RKO (cell line): ENCODE data around the gene ACTL6A.
"Not testable (repeated sequence)": the region's sequence is repeated elsewhere in the genome, so short reads cannot be mapped to it uniquely, and the experiment has no call there.

ENCODE experiments used
- DNase-seq: peaks from one replicate; pipeline ENCODE4 v3.0.0-alpha.2; 2016; ENCODE audit warnings: low spot score

Gene ACTL6A

GRCh38 chr3:179562591-179563270 lies at the start of gene ACTL6A:
Gene ACTL6A, plus strand, starts transcription at chr3:179562926. Its CDS starts 167 bp downstream, at chr3:179563093.
- DNase-seq: peak; percentile 99

GRCh38 chr3:179513862-179514261 lies 48.9 kb upstream of the ACTL6A start:
- DNase-seq: peak; percentile 16

GRCh38 chr3:179516461-179517251 lies 46.1 kb upstream of the ACTL6A start:
- not testable (repeated sequence) for DNase-seq

- no peak for DNase-seq
Measured at GRCh38 chr3:179526482-179526881, 36.2 kb upstream of the ACTL6A start.

GRCh38 chr3:179526989-179527391 lies 35.7 kb upstream of the ACTL6A start:
- peak; percentile 45 for DNase-seq

- peak; percentile 63 for DNase-seq
Measured at GRCh38 chr3:179528772-179529171, 34.0 kb upstream of the ACTL6A start.

- DNase-seq: no peak
Measured at GRCh38 chr3:179531576-179531975, 31.1 kb upstream of the ACTL6A start.

GRCh38 chr3:179533274-179533673 lies 29.5 kb upstream of the ACTL6A start:
- no peak for DNase-seq

GRCh38 chr3:179536256-179536655 lies 26.5 kb upstream of the ACTL6A start:
- DNase-seq: no peak

GRCh38 chr3:179541094-179541493 lies 21.6 kb upstream of the ACTL6A start:
- DNase-seq: no peak

- DNase-seq: no peak
Measured at GRCh38 chr3:179541596-179541995, 21.1 kb upstream of the ACTL6A start.

- no peak for DNase-seq
Measured at GRCh38 chr3:179542375-179542774, 20.4 kb upstream of the ACTL6A start.

GRCh38 chr3:179544981-179545645 lies 17.6 kb upstream of the ACTL6A start:
- DNase-seq: peak; percentile 77

GRCh38 chr3:179546814-179547241 lies 15.9 kb upstream of the ACTL6A start:
- no peak for DNase-seq

- DNase-seq: no peak
Measured at GRCh38 chr3:179551349-179552105, 11.2 kb upstream of the ACTL6A start.

GRCh38 chr3:179558742-179559364 lies 3.9 kb upstream of the ACTL6A start:
- DNase-seq: peak; percentile 80

- no peak for DNase-seq
Measured at GRCh38 chr3:179560791-179561190, 1.9 kb upstream of the ACTL6A start.

- peak; percentile 91 for DNase-seq
Measured at GRCh38 chr3:179563271-179563783, 601 bp downstream of the ACTL6A start.

- DNase-seq: no peak
Measured at GRCh38 chr3:179565496-179565895, 2.8 kb downstream of the ACTL6A start.

GRCh38 chr3:179580992-179581391 lies 18.3 kb downstream of the ACTL6A start:
- DNase-seq: no peak

GRCh38 chr3:179589143-179589542 lies 26.4 kb downstream of the ACTL6A start:
- DNase-seq: no peak
